NT2/D1 (cell line): Measurements from ENCODE around the gene BMX.

Source experiments
- DNase-seq: peaks from one replicate; pipeline ENCODE4 v3.0.0-alpha.2; 2011; ENCODE audit warnings: low read depth, low spot score
- H3K27me3 ChIP-seq: 2 replicates; pipeline ENCODE4 v1.6.0; 2011; ENCODE audit warnings: mild to moderate bottlenecking; ENCODE audit not compliant: insufficient read length, insufficient read depth
- H3K36me3 ChIP-seq: 2 replicates; pipeline ENCODE4 v1.6.1; 2011; ENCODE audit warnings: mild to moderate bottlenecking, low read length, mixed read lengths; ENCODE audit not compliant: insufficient read depth, insufficient read length
- H3K4me1 ChIP-seq: 2 replicates; pipeline ENCODE4 v1.5.1; 2011; ENCODE audit not compliant: insufficient read depth, insufficient read length
- H3K4me3 ChIP-seq: 2 replicates; pipeline ENCODE4 v1.5.1; 2011; ENCODE audit warnings: low read depth; ENCODE audit not compliant: insufficient read length
- H3K9ac ChIP-seq: 2 replicates; pipeline ENCODE4 v1.6.0; 2011; ENCODE audit warnings: low read depth; ENCODE audit not compliant: insufficient read length
- H3K9me3 ChIP-seq: 2 replicates; pipeline ENCODE4 v1.5.1; 2011; ENCODE audit warnings: mild to moderate bottlenecking, low read length; ENCODE audit not compliant: insufficient read depth
- SUZ12 ChIP-seq: IDR thresholded peaks from 2 replicates; pipeline ENCODE4 v1.6.1; 2011; ENCODE audit not compliant: insufficient read length, insufficient read depth; ENCODE audit errors: extremely low read depth
- YY1 ChIP-seq: IDR thresholded peaks from 2 replicates; pipeline ENCODE4 v1.6.1; 2011; ENCODE audit not compliant: insufficient read length, insufficient read depth
- ZNF274 ChIP-seq: IDR thresholded peaks from 2 replicates; pipeline ENCODE4 v1.6.1; 2011; ENCODE audit warnings: mild to moderate bottlenecking, low read depth, low read length

The BMX gene

GRCh38 chrX:15493118-15493962 is 7.3 kb upstream of the BMX start, which contains the start of gene PIR:
Gene PIR (minus strand): TSS chrX:15493333. CDS start chrX:15491257, 2,076 bp downstream.
- Histone ChIP-seq H3K27me3 (no peaks in the 10 kb centered on the region), H3K9me3 (no peaks in the 10 kb centered on the region), H3K4me3 (peak within 1 kb of the TSS; percentile 60), H3K36me3 (peaks cover 29% of the 10 kb centered on the region), H3K4me1 (no peaks in the 10 kb centered on the region), H3K9ac (peak within 1 kb of the TSS; percentile 72)
- TF ChIP-seq ZNF274 (no peak), YY1 (no peak), SUZ12 (no peak)
- DNase-seq = peak; percentile 70

GRCh38 chrX:15495801-15496200 is 4.8 kb upstream of the BMX start:
- H3K4me1 ChIP-seq = no peaks in the 10 kb centered on the region
- no peak for DNase-seq
- H3K36me3 ChIP-seq = peaks cover 6% of the 10 kb centered on the region
- no peak overlapping the region for H3K9ac ChIP-seq
- no peak for TF ChIP-seq YY1
- no peak for TF ChIP-seq SUZ12
- TF ChIP-seq ZNF274 = no peak
- H3K9me3 ChIP-seq = no peaks in the 10 kb centered on the region
- H3K27me3 ChIP-seq = no peaks in the 10 kb centered on the region
- no peak overlapping the region for H3K4me3 ChIP-seq

GRCh38 chrX:15496824-15497223 is 3.8 kb upstream of the BMX start:
- Histone ChIP-seq H3K36me3 (no peaks in the 10 kb centered on the region), H3K4me1 (no peaks in the 10 kb centered on the region), H3K9me3 (no peaks in the 10 kb centered on the region), H3K9ac (no peak overlapping the region), H3K27me3 (no peaks in the 10 kb centered on the region), H3K4me3 (no peak overlapping the region)
- TF ChIP-seq SUZ12 (no peak), YY1 (no peak), ZNF274 (no peak)
- no peak for DNase-seq

- Histone ChIP-seq H3K36me3 (no peaks in the 10 kb centered on the region), H3K27me3 (no peaks in the 10 kb centered on the region), H3K4me3 (no peak overlapping the region), H3K4me1 (no peaks in the 10 kb centered on the region), H3K9me3 (no peaks in the 10 kb centered on the region), H3K9ac (no peak overlapping the region)
- TF ChIP-seq YY1 = no peak
- TF ChIP-seq ZNF274 = no peak
- no peak for TF ChIP-seq SUZ12
- peak; percentile 13 for DNase-seq
These were observed 2.7 kb upstream of the BMX start for GRCh38 chrX:15497865-15498264.

- H3K9ac ChIP-seq = no peak overlapping the region
- no peaks in the 10 kb centered on the region for H3K9me3 ChIP-seq
- no peak overlapping the region for H3K4me3 ChIP-seq
- no peak for DNase-seq
- no peaks in the 10 kb centered on the region for H3K36me3 ChIP-seq
- H3K27me3 ChIP-seq = no peaks in the 10 kb centered on the region
- H3K4me1 ChIP-seq = no peaks in the 10 kb centered on the region
- TF ChIP-seq SUZ12 (no peak), ZNF274 (no peak), YY1 (no peak)
These were observed 1.9 kb upstream of the BMX start for GRCh38 chrX:15498741-15499140.

GRCh38 chrX:15499976-15500375 is 631 bp upstream of the BMX start:
- Histone ChIP-seq H3K27me3 (no peaks in the 10 kb centered on the region), H3K9me3 (no peaks in the 10 kb centered on the region), H3K36me3 (no peaks in the 10 kb centered on the region), H3K4me3 (no peak overlapping the region), H3K4me1 (no peaks in the 10 kb centered on the region), H3K9ac (no peak overlapping the region)
- DNase-seq = no peak
- TF ChIP-seq ZNF274 (no peak), SUZ12 (no peak), YY1 (no peak)

GRCh38 chrX:15501506-15501905 is 899 bp downstream of the BMX start:
- TF ChIP-seq ZNF274 (no peak), SUZ12 (no peak), YY1 (no peak)
- H3K36me3 ChIP-seq = no peaks in the 10 kb centered on the region
- no peaks in the 10 kb centered on the region for H3K27me3 ChIP-seq
- H3K4me3 ChIP-seq = no peak overlapping the region
- H3K9me3 ChIP-seq = no peaks in the 10 kb centered on the region
- H3K4me1 ChIP-seq = no peaks in the 10 kb centered on the region
- no peak for DNase-seq
- no peak overlapping the region for H3K9ac ChIP-seq
